Measurements from ENCODE around the gene RBFOX2.
"Not testable (repeated sequence)": the region's sequence is repeated elsewhere in the genome, so short reads cannot be mapped to it uniquely, and the experiment has no call there.

The RBFOX2 gene

GRCh38 chr22:35708453-35708852, 320.2 kb downstream of the RBFOX2 start:
- DNase-seq (ENCODE audit: low read depth, low spot score), result no peak

GRCh38 chr22:35705141-35705540, 323.5 kb downstream of the RBFOX2 start:
- DNase-seq (ENCODE audit: low read depth, low spot score), result peak; percentile 13

- DNase-seq (ENCODE audit: low read depth, low spot score), result peak; percentile 52
Observed at GRCh38 chr22:35703861-35704584, 324.6 kb downstream of the RBFOX2 start.

GRCh38 chr22:35699852-35700251, 328.8 kb downstream of the RBFOX2 start:
- not testable (repeated sequence) for DNase-seq (ENCODE audit: low read depth, low spot score)

GRCh38 chr22:35697142-35697541, 331.5 kb downstream of the RBFOX2 start:
- DNase-seq (ENCODE audit: low read depth, low spot score), result no peak

- DNase-seq (ENCODE audit: low read depth, low spot score), result no peak
Observed at GRCh38 chr22:35695202-35695601, 333.4 kb downstream of the RBFOX2 start.

- no peak for DNase-seq (ENCODE audit: low read depth, low spot score)
Observed at GRCh38 chr22:35690001-35690400, 338.6 kb downstream of the RBFOX2 start.

GRCh38 chr22:35688913-35689675, 339.5 kb downstream of the RBFOX2 start:
- DNase-seq (ENCODE audit: low read depth, low spot score), result no peak
